ENCODE results near the gene PDZRN4.

PDZRN4 gene

DNA sequence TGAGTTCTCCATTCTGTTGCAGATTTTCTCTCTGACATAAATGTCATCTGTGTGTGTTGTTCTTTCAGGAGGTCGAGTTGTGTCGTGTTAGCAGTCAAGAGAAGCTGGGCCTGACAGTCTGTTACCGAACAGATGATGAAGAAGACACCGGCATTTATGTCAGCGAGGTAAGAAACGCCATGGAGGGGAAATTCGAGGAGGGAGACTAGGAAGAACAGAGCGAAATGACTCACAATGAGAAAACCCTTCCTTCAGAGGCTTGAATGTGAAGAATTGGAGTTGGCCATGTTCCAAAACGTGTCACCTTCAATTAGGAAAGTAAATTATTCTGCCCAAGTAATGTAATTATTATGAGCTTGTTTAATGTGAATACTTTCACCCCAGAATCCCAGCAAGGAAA, 364.5 kb downstream of the PDZRN4 start:
- ATAC-seq = peak; percentile 86
- TF ChIP-seq ISL1 (CRISPR knock-in tag; IDR thresholded peaks at IDR 0.05) = peak; percentile 43; the same call in 1 of the 2 replicates
- 0 out of 2 replicates have a peak, but pooled peaks have one; percentile 52 for TF ChIP-seq TOX (CRISPR knock-in tag; IDR thresholded peaks at IDR 0.05; ENCODE audit: borderline replicate concordance)
- no peak for TF ChIP-seq ZFP30 (CRISPR knock-in tag; IDR thresholded peaks at IDR 0.05)
- TF ChIP-seq CSDC2 (CRISPR knock-in tag; IDR thresholded peaks at IDR 0.05) = no peak
- no peak for TF ChIP-seq ZNF565 (CRISPR knock-in tag; conservative IDR thresholded peaks at IDR 0.05; ENCODE audit: low read depth)
- TF ChIP-seq ZFP3 (CRISPR knock-in tag; IDR thresholded peaks at IDR 0.05) = no peak

DNA sequence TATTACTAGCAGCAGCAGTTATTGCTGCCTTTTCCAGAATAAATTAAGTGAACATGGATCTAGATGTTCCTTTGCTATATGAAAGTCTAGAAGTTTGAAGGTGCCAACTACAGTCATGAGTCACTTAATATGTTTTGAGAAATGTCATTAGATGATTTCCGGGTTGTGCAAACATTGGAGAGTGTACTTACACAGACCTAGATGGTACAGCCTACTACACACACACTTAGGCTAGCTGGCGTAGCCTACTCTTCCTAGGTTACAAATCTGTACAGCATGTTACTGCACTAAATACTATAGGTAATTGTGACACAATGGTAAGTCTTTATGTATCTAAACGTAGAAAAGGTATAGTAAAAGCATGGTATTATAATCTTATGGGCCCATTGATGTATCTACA, 368.1 kb downstream of the PDZRN4 start:
- no peak for TF ChIP-seq TCF4 (CRISPR knock-in tag; IDR thresholded peaks at IDR 0.05; ENCODE audit: borderline replicate concordance)
- TF ChIP-seq GLIS3 (CRISPR knock-in tag; IDR thresholded peaks at IDR 0.05) = no peak
- ATAC-seq = no peak

- no peak for ATAC-seq
- TF ChIP-seq BACH2 (CRISPR knock-in tag; IDR thresholded peaks at IDR 0.05; ENCODE audit: borderline replicate concordance) (no peak), ZNF8 (CRISPR knock-in tag; IDR thresholded peaks at IDR 0.05) (no peak), OSR1 (CRISPR knock-in tag; IDR thresholded peaks at IDR 0.05) (no peak), ZC3H10 (CRISPR knock-in tag; IDR thresholded peaks at IDR 0.05) (no peak)
Observed at GRCh38 chr12:41557344-41557743, 369.2 kb downstream of the PDZRN4 start.

GRCh38 chr12:41558671-41559070, 370.6 kb downstream of the PDZRN4 start:
- TF ChIP-seq, protein P1, sequence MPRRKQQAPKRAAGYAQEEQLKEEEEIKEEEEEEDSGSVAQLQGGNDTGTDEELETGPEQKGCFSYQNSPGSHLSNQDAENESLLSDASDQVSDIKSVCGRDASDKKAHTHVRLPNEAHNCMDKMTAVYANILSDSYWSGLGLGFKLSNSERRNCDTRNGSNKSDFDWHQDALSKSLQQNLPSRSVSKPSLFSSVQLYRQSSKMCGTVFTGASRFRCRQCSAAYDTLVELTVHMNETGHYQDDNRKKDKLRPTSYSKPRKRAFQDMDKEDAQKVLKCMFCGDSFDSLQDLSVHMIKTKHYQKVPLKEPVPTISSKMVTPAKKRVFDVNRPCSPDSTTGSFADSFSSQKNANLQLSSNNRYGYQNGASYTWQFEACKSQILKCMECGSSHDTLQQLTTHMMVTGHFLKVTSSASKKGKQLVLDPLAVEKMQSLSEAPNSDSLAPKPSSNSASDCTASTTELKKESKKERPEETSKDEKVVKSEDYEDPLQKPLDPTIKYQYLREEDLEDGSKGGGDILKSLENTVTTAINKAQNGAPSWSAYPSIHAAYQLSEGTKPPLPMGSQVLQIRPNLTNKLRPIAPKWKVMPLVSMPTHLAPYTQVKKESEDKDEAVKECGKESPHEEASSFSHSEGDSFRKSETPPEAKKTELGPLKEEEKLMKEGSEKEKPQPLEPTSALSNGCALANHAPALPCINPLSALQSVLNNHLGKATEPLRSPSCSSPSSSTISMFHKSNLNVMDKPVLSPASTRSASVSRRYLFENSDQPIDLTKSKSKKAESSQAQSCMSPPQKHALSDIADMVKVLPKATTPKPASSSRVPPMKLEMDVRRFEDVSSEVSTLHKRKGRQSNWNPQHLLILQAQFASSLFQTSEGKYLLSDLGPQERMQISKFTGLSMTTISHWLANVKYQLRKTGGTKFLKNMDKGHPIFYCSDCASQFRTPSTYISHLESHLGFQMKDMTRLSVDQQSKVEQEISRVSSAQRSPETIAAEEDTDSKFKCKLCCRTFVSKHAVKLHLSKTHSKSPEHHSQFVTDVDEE (CRISPR knock-in tag; IDR thresholded peaks at IDR 0.05) = no peak
- TF ChIP-seq OSR1 (CRISPR knock-in tag; IDR thresholded peaks at IDR 0.05) = no peak
- TF ChIP-seq RARB (CRISPR knock-in tag; IDR thresholded peaks at IDR 0.05) = no peak
- no peak for TF ChIP-seq ZFP3 (CRISPR knock-in tag; IDR thresholded peaks at IDR 0.05)
- TF ChIP-seq BACH2 (CRISPR knock-in tag; IDR thresholded peaks at IDR 0.05; ENCODE audit: borderline replicate concordance) = no peak
- no peak for TF ChIP-seq GLIS3 (CRISPR knock-in tag; IDR thresholded peaks at IDR 0.05)
- TF ChIP-seq, protein P2, sequence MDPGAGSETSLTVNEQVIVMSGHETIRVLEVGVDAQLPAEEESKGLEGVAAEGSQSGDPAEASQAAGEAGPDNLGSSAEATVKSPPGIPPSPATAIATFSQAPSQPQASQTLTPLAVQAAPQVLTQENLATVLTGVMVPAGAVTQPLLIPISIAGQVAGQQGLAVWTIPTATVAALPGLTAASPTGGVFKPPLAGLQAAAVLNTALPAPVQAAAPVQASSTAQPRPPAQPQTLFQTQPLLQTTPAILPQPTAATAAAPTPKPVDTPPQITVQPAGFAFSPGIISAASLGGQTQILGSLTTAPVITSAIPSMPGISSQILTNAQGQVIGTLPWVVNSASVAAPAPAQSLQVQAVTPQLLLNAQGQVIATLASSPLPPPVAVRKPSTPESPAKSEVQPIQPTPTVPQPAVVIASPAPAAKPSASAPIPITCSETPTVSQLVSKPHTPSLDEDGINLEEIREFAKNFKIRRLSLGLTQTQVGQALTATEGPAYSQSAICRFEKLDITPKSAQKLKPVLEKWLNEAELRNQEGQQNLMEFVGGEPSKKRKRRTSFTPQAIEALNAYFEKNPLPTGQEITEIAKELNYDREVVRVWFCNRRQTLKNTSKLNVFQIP (CRISPR knock-in tag; IDR thresholded peaks at IDR 0.05; ENCODE audit: borderline replicate concordance, low read depth) = no peak
- TF ChIP-seq ARNTL (CRISPR knock-in tag; IDR thresholded peaks at IDR 0.05; ENCODE audit: borderline replicate concordance, low read depth) = no peak
- TF ChIP-seq, protein P3, sequence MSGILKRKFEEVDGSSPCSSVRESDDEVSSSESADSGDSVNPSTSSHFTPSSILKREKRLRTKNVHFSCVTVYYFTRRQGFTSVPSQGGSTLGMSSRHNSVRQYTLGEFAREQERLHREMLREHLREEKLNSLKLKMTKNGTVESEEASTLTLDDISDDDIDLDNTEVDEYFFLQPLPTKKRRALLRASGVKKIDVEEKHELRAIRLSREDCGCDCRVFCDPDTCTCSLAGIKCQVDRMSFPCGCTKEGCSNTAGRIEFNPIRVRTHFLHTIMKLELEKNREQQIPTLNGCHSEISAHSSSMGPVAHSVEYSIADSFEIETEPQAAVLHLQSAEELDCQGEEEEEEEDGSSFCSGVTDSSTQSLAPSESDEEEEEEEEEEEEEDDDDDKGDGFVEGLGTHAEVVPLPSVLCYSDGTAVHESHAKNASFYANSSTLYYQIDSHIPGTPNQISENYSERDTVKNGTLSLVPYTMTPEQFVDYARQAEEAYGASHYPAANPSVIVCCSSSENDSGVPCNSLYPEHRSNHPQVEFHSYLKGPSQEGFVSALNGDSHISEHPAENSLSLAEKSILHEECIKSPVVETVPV (CRISPR knock-in tag; IDR thresholded peaks at IDR 0.05) = no peak
- no peak for TF ChIP-seq ISL1 (CRISPR knock-in tag; IDR thresholded peaks at IDR 0.05)
- TF ChIP-seq CREB5 (CRISPR knock-in tag; IDR thresholded peaks at IDR 0.05; ENCODE audit: low read depth) = no peak
- no peak for TF ChIP-seq TOX (CRISPR knock-in tag; IDR thresholded peaks at IDR 0.05; ENCODE audit: borderline replicate concordance)
- no peak for TF ChIP-seq ZFP30 (CRISPR knock-in tag; IDR thresholded peaks at IDR 0.05)
- TF ChIP-seq ZC3H10 (CRISPR knock-in tag; IDR thresholded peaks at IDR 0.05) = no peak
- TF ChIP-seq PATZ1 (CRISPR knock-in tag; IDR thresholded peaks at IDR 0.05; ENCODE audit: borderline replicate concordance) = no peak
- no peak for TF ChIP-seq ZNF8 (CRISPR knock-in tag; IDR thresholded peaks at IDR 0.05)
- TF ChIP-seq TCF4 (CRISPR knock-in tag; IDR thresholded peaks at IDR 0.05; ENCODE audit: borderline replicate concordance) = no peak
- ATAC-seq = no peak
